H9 (cell line): ENCODE data around the gene ANKS1B. TPM values are rescaled to one million over a fixed set of nuclear protein-coding genes. Genes with fewer than 3 reads are reported as not detected.

Experiments used
- DNase-seq: peaks from one replicate; pipeline ENCODE4 v3.0.0-alpha.2; 2017
- H2AFZ ChIP-seq: one replicate; pipeline ENCODE4 v1.6.1; 2013; ENCODE audit warnings: mild to moderate bottlenecking, low read length, control low read depth, moderate library complexity
- H2AK5ac ChIP-seq: 2 replicates; pipeline ENCODE4 v1.6.1; 2013; ENCODE audit warnings: low read length, control low read depth, mixed read lengths; ENCODE audit not compliant: insufficient read length
- H2BK120ac ChIP-seq: one replicate; pipeline ENCODE4 v1.6.1; 2013; ENCODE audit warnings: low read depth, mild to moderate bottlenecking, low read length, control low read depth, inconsistent platforms; ENCODE audit not compliant: poor library complexity, severe bottlenecking
- H2BK12ac ChIP-seq: 2 replicates; pipeline ENCODE4 v1.6.1; 2013; ENCODE audit warnings: low read length, control low read depth, mixed read lengths, low read depth; ENCODE audit not compliant: insufficient read length
- H2BK15ac ChIP-seq: 2 replicates; pipeline ENCODE4 v1.6.1; 2013; ENCODE audit warnings: low read depth, low read length, control low read depth
- H2BK20ac ChIP-seq: one replicate; pipeline ENCODE4 v1.6.1; 2013; ENCODE audit warnings: low read depth, mild to moderate bottlenecking, low read length, control low read depth, inconsistent platforms; ENCODE audit not compliant: poor library complexity, severe bottlenecking
- H2BK5ac ChIP-seq: 2 replicates; pipeline ENCODE4 v1.6.1; 2013; ENCODE audit warnings: low read length, control low read depth, mixed read lengths; ENCODE audit not compliant: insufficient read length
- H3K14ac ChIP-seq: 2 replicates; pipeline ENCODE4 v1.6.1; 2013; ENCODE audit warnings: low read length, control low read depth; ENCODE audit not compliant: insufficient read depth
- H3K18ac ChIP-seq: 2 replicates; pipeline ENCODE4 v1.6.1; 2013; ENCODE audit warnings: low read depth, mild to moderate bottlenecking, mixed read lengths, low read length, control low read depth; ENCODE audit not compliant: insufficient read length
- H3K23ac ChIP-seq: 2 replicates; pipeline ENCODE4 v1.6.1; 2013; ENCODE audit warnings: low read length, control low read depth, mixed read lengths, low read depth; ENCODE audit not compliant: insufficient read length
- H3K23me2 ChIP-seq: 2 replicates; pipeline ENCODE4 v1.6.1; 2013; ENCODE audit warnings: low read depth, mild to moderate bottlenecking, mixed read lengths, low read length, control low read depth; ENCODE audit not compliant: insufficient read length, poor library complexity, severe bottlenecking
- H3K27ac ChIP-seq: 2 replicates; pipeline ENCODE4 v1.5.1; 2013; ENCODE audit warnings: low read length, control low read depth, mixed read lengths, low read depth; ENCODE audit not compliant: insufficient read length
- H3K27me3 ChIP-seq: 2 replicates; pipeline ENCODE4 v1.6.1; 2013; ENCODE audit warnings: low read length, control low read depth, inconsistent platforms; ENCODE audit not compliant: insufficient read depth
- H3K4ac ChIP-seq: 2 replicates; pipeline ENCODE4 v1.6.1; 2013; ENCODE audit warnings: low read depth, mild to moderate bottlenecking, control low read depth, inconsistent platforms, low read length, moderate library complexity
- H3K4me1 ChIP-seq: 2 replicates; pipeline ENCODE4 v1.6.1; 2013; ENCODE audit warnings: low read length, control low read depth, inconsistent platforms; ENCODE audit not compliant: insufficient read depth
- H3K4me2 ChIP-seq: 2 replicates; pipeline ENCODE4 v1.6.1; 2013; ENCODE audit warnings: low read length, control low read depth, mixed read lengths; ENCODE audit not compliant: insufficient read length, insufficient read depth
- H3K56ac ChIP-seq: 2 replicates; pipeline ENCODE4 v1.6.1; 2013; ENCODE audit warnings: low read depth, mild to moderate bottlenecking, mixed read lengths, low read length, control low read depth; ENCODE audit not compliant: insufficient read length
- H3K79me1 ChIP-seq: 2 replicates; pipeline ENCODE4 v1.6.1; 2013; ENCODE audit warnings: low read depth, mild to moderate bottlenecking, moderate library complexity, low read length, control low read depth, inconsistent platforms; ENCODE audit not compliant: insufficient read depth, poor library complexity, severe bottlenecking
- H3K79me2 ChIP-seq: 2 replicates; pipeline ENCODE4 v1.6.1; 2013; ENCODE audit warnings: low read length, control low read depth, inconsistent platforms; ENCODE audit not compliant: insufficient read depth
- H3K9ac ChIP-seq: 2 replicates; pipeline ENCODE4 v1.6.1; 2013; ENCODE audit warnings: low read length, control low read depth, mixed read lengths; ENCODE audit not compliant: insufficient read length; ENCODE audit errors: extremely low read depth
- H3K9me3 ChIP-seq: one replicate; pipeline ENCODE4 v1.6.1; 2013; ENCODE audit warnings: low read depth, low read length, inconsistent platforms; ENCODE audit not compliant: control insufficient read depth
- H3T11ph ChIP-seq: one replicate; pipeline ENCODE4 v1.6.1; 2013; ENCODE audit warnings: mild to moderate bottlenecking, low read length, control low read depth, inconsistent platforms
- H4K20me1 ChIP-seq: one replicate; pipeline ENCODE4 v1.6.1; 2013; ENCODE audit not compliant: control insufficient read depth, insufficient read length, insufficient read depth
- H4K5ac ChIP-seq: 2 replicates; pipeline ENCODE4 v1.6.1; 2013; ENCODE audit warnings: low read depth, mild to moderate bottlenecking, mixed read lengths, low read length, control low read depth; ENCODE audit not compliant: insufficient read length
- H4K8ac ChIP-seq: replicated peaks from 2 replicates; pipeline ENCODE4 v1.6.1; 2013; ENCODE audit warnings: low read length, control low read depth, mixed read lengths, low read depth; ENCODE audit not compliant: insufficient read length
- H4K91ac ChIP-seq: 2 replicates; pipeline ENCODE4 v1.6.1; 2013; ENCODE audit warnings: low read depth, mild to moderate bottlenecking, moderate library complexity, mixed read lengths, low read length, control low read depth; ENCODE audit not compliant: insufficient read length
- H3K27ac Mint-ChIP-seq, 3 experiments: 2 replicates in 2 of 3; 3 replicates in 1 of 3; pipeline ENCODE4 v1.8.0; 2020 to 2021; ENCODE audit warnings: mixed read lengths in 3 of 3, mild to moderate bottlenecking in 1 of 3, moderate library complexity in 1 of 3
- H3K27me3 Mint-ChIP-seq: 2 replicates; pipeline ENCODE4 v1.8.0; 2021; ENCODE audit warnings: low read depth, mild to moderate bottlenecking, moderate library complexity, mixed read lengths
- H3K36me3 Mint-ChIP-seq, 3 experiments: 2 replicates in 2 of 3; 3 replicates in 1 of 3; pipeline ENCODE4 v1.8.0; 2020 to 2021; ENCODE audit warnings: low read depth in 3 of 3, mixed read lengths in 3 of 3; ENCODE audit not compliant: insufficient read depth in 1 of 3
- H3K4me1 Mint-ChIP-seq, 2 experiments: 2 replicates each; pipeline ENCODE4 v1.8.0; 2020; ENCODE audit warnings: mixed read lengths in 2 of 2
- H3K4me3 Mint-ChIP-seq, 2 experiments: 2 replicates in 1 of 2; 3 replicates in 1 of 2; pipeline ENCODE4 v1.8.0; 2020 to 2021; ENCODE audit warnings: mild to moderate bottlenecking in 2 of 2, mixed read lengths in 2 of 2, moderate library complexity in 1 of 2
- H3K9me3 Mint-ChIP-seq, 2 experiments: 2 replicates in 1 of 2; 3 replicates in 1 of 2; pipeline ENCODE4 v1.8.0; 2020; ENCODE audit warnings: mild to moderate bottlenecking in 2 of 2, mixed read lengths in 2 of 2, moderate library complexity in 1 of 2
- WGBS: extraction: QIAGEN DNeasy Blood & Tissue Kit; methylation state at CpG from one replicate; pipeline ENCODE4 v1.1.7; 2013; ENCODE audit warnings: missing lambda C conversion rate, low lambda C conversion rate, mixed read lengths; ENCODE audit not compliant: insufficient read length; ENCODE audit errors: extremely low coverage; 5-methylcytosine and 5-hydroxymethylcytosine counted together
- total RNA-seq: library from RNA; stranded (reverse); gene quantifications from 2 replicates; pipeline ENCODE4 v1.2.1, GENCODE V29; 2021
- TF ChIP-seq, protein P1 (sequence below): fragments of 200-600 bp; sonication (generic); conservative IDR thresholded peaks from 3 replicates; pipeline ENCODE4 v1.8.0; 2021; ENCODE audit warnings: antibody characterized with exemption, mild to moderate bottlenecking

ANKS1B gene
- total RNA-seq, 1 experiment from 2014 or later = 4.1 TPM

DNA sequence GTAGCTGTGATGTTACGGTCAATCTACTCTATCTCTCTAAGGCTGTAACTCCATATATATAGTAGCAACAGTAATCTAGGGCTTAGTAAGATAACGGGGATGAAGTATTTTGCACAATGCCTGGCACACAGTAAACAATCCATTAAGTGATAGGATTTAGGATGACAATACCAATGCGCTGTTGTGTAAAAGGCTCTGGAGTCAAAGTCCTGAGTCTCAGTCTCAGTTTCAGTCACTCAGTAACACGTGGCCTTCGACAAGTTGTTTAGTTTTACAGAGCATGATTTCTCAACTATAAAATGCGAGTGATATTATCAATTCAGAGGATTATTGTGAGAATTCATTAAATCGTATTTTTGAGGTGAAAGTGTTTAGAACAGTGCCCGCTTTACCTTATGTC is 174.8 kb downstream of the ANKS1B start:
- Histone ChIP-seq H3K14ac (no peak overlapping the region), H4K91ac (no peak overlapping the region), H2BK120ac (no peak overlapping the region), H3K79me2 (no peaks in the 10 kb centered on the region), H4K20me1 (no peaks in the 10 kb centered on the region), H3K9me3 (no peaks in the 10 kb centered on the region), H3K4ac (no peak overlapping the region), H2BK5ac (no peak overlapping the region), H4K5ac (no peak overlapping the region), H2BK15ac (no peak overlapping the region), H3K27ac (no peak overlapping the region), H3K79me1 (no peaks in the 10 kb centered on the region), H3K27me3 (no peaks in the 10 kb centered on the region), H3K4me2 (no peak overlapping the region), H2BK12ac (no peak overlapping the region), H3K4me1 (no peaks in the 10 kb centered on the region; the same call in 1 of the 2 replicates), H4K8ac (no peak overlapping the region), H2AK5ac (no peak overlapping the region), H3K18ac (no peak overlapping the region), H2BK20ac (no peak overlapping the region), H3K23me2 (no peaks in the 10 kb centered on the region), H3K9ac (no peak overlapping the region), H3T11ph (no peak overlapping the region), H3K56ac (no peak overlapping the region), H3K23ac (no peak overlapping the region), H2AFZ (no peak overlapping the region)
- WGBS = no CpG with 5 or more reads among the region's 8 CpGs
- H3K27me3 Mint-ChIP-seq = no peaks in the 10 kb centered on the region
- no peaks in the 10 kb centered on the region for H3K36me3 Mint-ChIP-seq
- TF ChIP-seq, protein P1, sequence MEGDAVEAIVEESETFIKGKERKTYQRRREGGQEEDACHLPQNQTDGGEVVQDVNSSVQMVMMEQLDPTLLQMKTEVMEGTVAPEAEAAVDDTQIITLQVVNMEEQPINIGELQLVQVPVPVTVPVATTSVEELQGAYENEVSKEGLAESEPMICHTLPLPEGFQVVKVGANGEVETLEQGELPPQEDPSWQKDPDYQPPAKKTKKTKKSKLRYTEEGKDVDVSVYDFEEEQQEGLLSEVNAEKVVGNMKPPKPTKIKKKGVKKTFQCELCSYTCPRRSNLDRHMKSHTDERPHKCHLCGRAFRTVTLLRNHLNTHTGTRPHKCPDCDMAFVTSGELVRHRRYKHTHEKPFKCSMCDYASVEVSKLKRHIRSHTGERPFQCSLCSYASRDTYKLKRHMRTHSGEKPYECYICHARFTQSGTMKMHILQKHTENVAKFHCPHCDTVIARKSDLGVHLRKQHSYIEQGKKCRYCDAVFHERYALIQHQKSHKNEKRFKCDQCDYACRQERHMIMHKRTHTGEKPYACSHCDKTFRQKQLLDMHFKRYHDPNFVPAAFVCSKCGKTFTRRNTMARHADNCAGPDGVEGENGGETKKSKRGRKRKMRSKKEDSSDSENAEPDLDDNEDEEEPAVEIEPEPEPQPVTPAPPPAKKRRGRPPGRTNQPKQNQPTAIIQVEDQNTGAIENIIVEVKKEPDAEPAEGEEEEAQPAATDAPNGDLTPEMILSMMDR = no peak
- DNase-seq = no peak
- no peaks in the 10 kb centered on the region for H3K4me1 Mint-ChIP-seq
- no peak overlapping the region for H3K4me3 Mint-ChIP-seq
- H3K9me3 Mint-ChIP-seq = no peaks in the 10 kb centered on the region
- H3K27ac Mint-ChIP-seq = no peak overlapping the region
